M059J (cell line): ENCODE measurements around the gene RAB31. TPM values are rescaled to one million over a fixed set of nuclear protein-coding genes. Genes with fewer than 3 reads are reported as not detected.

Experiments
- DNase-seq: peaks from one replicate; pipeline ENCODE4 v3.0.0-alpha.2; 2012; ENCODE audit warnings: low read depth
- total RNA-seq: library from RNA; depleted of rRNA; stranded (reverse); fragments of >200 nt; shearing (Covaris generic); gene quantifications from 2 replicates; pipeline ENCODE4 v1.2.3, GENCODE V29; 2014

RAB31 gene
- total RNA-seq, 1 experiment from 2014 or later, result 53.6 TPM

GRCh38 chr18:9712130-9712577 lies 4.1 kb downstream of the RAB31 start:
- peak; percentile 50 for DNase-seq

GRCh38 chr18:9712611-9713010 lies 4.5 kb downstream of the RAB31 start:
- peak; percentile 42 for DNase-seq

GRCh38 chr18:9714266-9715087 lies 6.4 kb downstream of the RAB31 start:
- no peak for DNase-seq

- DNase-seq, result no peak
Measured at GRCh38 chr18:9715088-9715343, 6.9 kb downstream of the RAB31 start.

GRCh38 chr18:9715978-9716774 lies 8.1 kb downstream of the RAB31 start:
- no peak for DNase-seq

- DNase-seq, result no peak
Measured at GRCh38 chr18:9716780-9717563, 8.9 kb downstream of the RAB31 start.

GRCh38 chr18:9719421-9719981 lies 11.4 kb downstream of the RAB31 start:
- peak; percentile 95 for DNase-seq

- DNase-seq, result no peak
Measured at GRCh38 chr18:9720327-9720726, 12.2 kb downstream of the RAB31 start.

- DNase-seq, result no peak
Measured at GRCh38 chr18:9721893-9722550, 13.9 kb downstream of the RAB31 start.

- no peak for DNase-seq
Measured at GRCh38 chr18:9722691-9723090, 14.6 kb downstream of the RAB31 start.

- DNase-seq, result no peak
Measured at GRCh38 chr18:9724797-9725585, 16.9 kb downstream of the RAB31 start.

GRCh38 chr18:9726175-9726574 lies 18.1 kb downstream of the RAB31 start:
- no peak for DNase-seq

GRCh38 chr18:9726936-9727335 lies 18.8 kb downstream of the RAB31 start:
- no peak for DNase-seq

GRCh38 chr18:9730786-9731185 lies 22.7 kb downstream of the RAB31 start:
- no peak for DNase-seq

GRCh38 chr18:9731380-9731779 lies 23.3 kb downstream of the RAB31 start:
- DNase-seq, result peak; percentile 90

GRCh38 chr18:9732031-9732430 lies 23.9 kb downstream of the RAB31 start:
- DNase-seq, result no peak

GRCh38 chr18:9734189-9734588 lies 26.1 kb downstream of the RAB31 start:
- DNase-seq, result no peak

GRCh38 chr18:9735238-9735637 lies 27.1 kb downstream of the RAB31 start:
- DNase-seq, result no peak

GRCh38 chr18:9735879-9736278 lies 27.8 kb downstream of the RAB31 start:
- DNase-seq, result no peak

GRCh38 chr18:9736286-9736835 lies 28.3 kb downstream of the RAB31 start:
- DNase-seq, result no peak
